Measurements from ENCODE around the gene GPD1L. TPM values are rescaled to one million over a fixed set of nuclear protein-coding genes. Genes with fewer than 3 reads are reported as not detected.
"Not testable (repeated sequence)": the region's sequence is repeated elsewhere in the genome, so short reads cannot be mapped to it uniquely, and the experiment has no call there.

Gene GPD1L
- total RNA-seq, 1 donor from 2014 or later: 36.7 TPM

GRCh38 chr3:32102289-32102688, 4.1 kb upstream of the GPD1L start:
- intact Hi-C loops (cut with DNase I): no loop called here
- ATAC-seq (no peak), DNase-seq (ENCODE audit: low spot score) (no peak)

DNA sequence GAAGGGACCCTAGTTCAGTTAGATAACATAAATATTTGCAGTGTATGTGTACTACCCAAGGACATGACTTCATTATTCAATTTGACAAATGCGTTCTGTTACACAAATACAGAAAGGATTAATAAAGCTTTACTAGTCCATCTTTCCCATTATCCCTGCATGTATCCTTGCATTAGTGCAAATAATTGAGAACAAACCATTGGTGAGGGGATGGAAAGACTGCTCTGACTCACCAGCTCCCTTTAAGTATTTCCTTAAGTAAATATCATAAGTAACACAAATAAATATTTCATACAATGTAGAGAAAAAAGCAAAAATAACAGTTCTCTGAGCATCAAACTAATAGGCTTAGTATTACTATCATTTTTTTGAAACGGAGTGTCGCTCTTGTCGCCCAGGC, 1.9 kb upstream of the GPD1L start:
- DNase-seq (ENCODE audit: low spot score): no peak
- intact Hi-C loops (cut with DNase I): no loop called here
- no peak for ATAC-seq

DNA sequence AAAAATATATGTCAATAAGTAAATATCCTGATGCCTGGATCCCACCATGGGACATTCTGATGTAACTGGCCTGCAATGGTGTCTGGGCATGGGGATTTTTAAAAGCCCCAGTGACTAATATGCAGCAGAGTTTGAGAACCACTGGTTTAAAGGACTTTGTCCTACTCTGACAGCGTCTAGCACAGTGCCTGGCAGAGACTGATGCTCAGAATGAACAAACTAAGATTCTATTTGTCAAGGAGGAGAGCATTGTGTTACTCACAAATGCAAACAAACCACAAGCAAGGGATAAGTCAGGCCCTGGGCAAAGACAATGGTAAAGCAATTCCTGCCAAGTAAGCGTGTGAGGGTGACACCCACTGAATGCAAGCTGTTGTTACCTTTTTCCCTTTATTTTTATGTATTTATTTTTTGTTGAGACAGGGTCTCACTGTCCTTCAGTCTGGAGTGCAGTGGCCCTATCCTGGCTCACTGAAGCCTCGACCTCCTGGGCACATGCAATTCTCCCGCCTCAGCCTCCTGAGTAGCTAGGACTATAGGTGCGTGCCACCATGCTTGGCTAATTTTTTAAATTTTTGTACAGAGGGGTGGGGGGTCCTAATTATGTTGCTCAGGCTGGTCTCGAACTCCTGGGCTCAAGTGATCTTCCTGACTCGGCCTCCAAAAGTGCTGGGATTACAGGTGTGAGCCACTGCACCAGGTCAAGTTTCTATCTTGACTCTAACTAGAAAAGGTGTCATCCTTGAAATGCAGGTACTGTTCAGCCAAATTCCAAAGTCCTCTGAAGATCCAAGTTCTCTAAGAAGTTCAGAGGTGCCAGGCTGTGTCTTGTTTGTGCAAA, 909 bp upstream of the GPD1L start:
- intact Hi-C loops (cut with DNase I): no loop called here
- DNase-seq (ENCODE audit: low spot score) (no peak), ATAC-seq (no peak)

- DNase-seq (ENCODE audit: low spot score): no peak
- intact Hi-C loops (cut with DNase I): no loop called here
- no peak for ATAC-seq
Measured at GRCh38 chr3:32106929-32107362, 526 bp downstream of the GPD1L start.

DNA sequence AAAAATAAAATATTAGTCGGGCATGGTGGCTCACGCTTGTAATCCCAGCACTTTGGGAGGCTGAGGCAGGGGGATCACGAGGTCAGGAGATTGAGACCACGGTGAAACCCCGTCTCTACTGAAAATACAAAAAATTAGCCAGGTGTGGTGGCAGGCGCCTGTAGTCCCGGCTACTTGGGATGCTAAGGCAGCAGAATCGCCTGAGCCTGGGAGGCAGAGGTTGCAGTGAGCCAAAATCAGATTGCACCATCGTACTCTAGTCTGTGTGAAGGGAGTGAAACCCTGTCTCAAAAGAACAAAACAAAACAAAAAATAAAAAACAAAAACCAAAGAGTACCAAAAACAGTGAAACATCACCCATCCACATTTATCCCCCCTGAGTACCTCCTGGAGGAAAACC, 1.8 kb downstream of the GPD1L start:
- intact Hi-C loops (cut with DNase I): not testable (repeated sequence)
- ATAC-seq: peak; percentile 32

GRCh38 chr3:32109256-32109655, 2.8 kb downstream of the GPD1L start:
- intact Hi-C loops (cut with DNase I): no loop called here
- DNase-seq (ENCODE audit: low spot score): peak; percentile 87
- peak; percentile 76 for ATAC-seq

More for the DNA sequence above, 1.8 kb downstream of the GPD1L start:
- not testable (repeated sequence) for DNase-seq (ENCODE audit: low spot score)

GRCh38 chr3:32110233-32110760, 3.9 kb downstream of the GPD1L start:
- intact Hi-C loops (cut with DNase I): no loop called here
- DNase-seq (ENCODE audit: low spot score) (no peak), ATAC-seq (no peak)

GRCh38 chr3:32111560-32111959, 5.1 kb downstream of the GPD1L start:
- intact Hi-C loops (cut with DNase I): no loop called here
- no peak for ATAC-seq

DNA sequence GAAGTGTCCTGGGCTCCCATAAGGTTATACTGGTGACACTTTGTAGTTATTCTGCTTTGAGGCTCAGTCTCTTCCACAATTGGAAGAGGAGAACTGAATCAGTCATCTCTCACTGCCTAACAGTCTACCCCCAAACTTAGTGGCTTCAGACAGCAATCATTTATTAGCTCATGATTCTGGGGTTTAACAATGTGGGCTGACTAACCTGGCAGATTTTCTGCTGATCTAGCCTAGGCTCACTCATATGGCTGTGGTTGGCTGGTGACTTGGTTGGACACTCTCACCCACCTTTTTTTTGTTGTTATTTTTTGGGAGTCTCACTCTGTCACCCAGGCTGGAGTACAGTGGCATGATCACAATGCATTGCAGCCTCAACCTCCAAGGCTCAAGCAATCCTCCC, 7.1 kb downstream of the GPD1L start:
- ATAC-seq: no peak
- DNase-seq (ENCODE audit: low spot score): no peak
- intact Hi-C loops (cut with DNase I): no loop called here

More at GRCh38 chr3:32111560-32111959, 5.1 kb downstream of the GPD1L start:
- DNase-seq (ENCODE audit: low spot score): no peak

DNA sequence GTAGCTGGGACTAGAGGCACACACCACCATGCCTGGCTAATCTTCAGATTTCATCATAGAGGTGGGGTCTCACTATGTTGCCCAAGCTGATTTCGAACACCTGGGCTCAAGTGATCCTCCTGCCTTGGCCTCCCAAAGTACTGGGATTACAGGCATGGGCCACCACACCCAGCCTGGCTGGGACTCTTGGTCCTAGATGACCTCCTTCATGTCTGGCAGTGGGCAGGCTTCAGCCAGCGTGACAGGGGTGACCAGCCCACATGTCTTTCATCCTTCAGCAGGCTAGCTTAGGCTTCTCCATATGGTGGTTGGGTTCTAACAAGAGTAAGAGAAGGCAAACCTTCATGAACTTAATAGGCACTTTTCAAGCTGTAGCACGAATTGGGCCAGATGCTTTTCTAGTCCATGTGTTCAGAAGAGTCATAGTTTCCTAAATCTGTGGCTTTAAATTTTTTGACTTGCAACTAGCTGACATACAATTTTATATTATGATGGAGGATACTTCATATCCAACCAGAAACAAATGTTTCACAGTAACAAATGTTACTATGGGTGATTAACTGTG, 7.6 kb downstream of the GPD1L start:
- intact Hi-C loops (cut with DNase I): no loop called here
- DNase-seq (ENCODE audit: low spot score) (no peak), ATAC-seq (no peak)

GRCh38 chr3:32114546-32115386, 8.3 kb downstream of the GPD1L start:
- ATAC-seq; DNase-seq (ENCODE audit: low spot score); intact Hi-C loops (cut with DNase I): not testable (repeated sequence)

- DNase-seq (ENCODE audit: low spot score): no peak
- no peak for ATAC-seq
- intact Hi-C loops (cut with DNase I): no loop called here
Measured at GRCh38 chr3:32117320-32117719, 10.9 kb downstream of the GPD1L start.

DNA sequence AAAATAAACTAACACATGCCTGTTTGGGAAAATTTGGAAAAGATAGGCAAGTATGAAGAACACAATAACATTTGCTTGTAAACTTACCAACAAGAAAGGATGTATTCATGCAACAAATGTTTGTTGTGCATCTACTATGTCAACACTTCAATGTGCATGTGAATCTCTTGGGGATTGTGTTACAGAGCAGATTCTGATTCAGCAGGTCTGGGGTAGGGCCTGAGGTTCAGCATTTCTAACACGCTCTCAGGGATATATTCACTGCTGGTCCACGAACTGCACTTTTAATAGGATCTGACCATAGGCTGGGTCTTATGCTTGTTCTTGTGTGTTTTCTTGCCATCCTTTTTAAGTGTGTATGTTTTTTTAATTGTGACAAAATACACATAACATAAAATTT, 11.8 kb downstream of the GPD1L start:
- DNase-seq (ENCODE audit: low spot score): no peak
- no peak for ATAC-seq
- intact Hi-C loops (cut with DNase I): no loop called here

DNA sequence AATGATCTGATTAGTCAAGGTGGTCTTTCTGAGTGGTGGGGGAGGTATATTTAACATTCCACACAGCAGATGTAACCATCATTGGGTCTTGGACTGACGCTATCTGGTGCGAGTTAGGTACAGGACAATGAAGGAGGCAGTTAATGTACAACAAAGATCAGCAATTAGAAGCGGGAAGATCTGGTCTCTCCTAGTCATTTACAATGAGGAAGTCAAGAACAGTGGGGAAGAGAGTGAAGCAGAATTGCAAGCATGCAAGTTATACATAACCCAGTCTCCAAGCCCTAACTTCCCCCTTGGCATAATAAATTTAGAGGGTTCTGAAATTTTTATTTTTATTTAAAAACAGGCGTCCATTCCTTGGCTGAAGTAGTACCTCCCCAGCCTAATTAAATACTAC, 14.1 kb downstream of the GPD1L start:
- intact Hi-C loops (cut with DNase I): no loop called here
- no peak for DNase-seq (ENCODE audit: low spot score)
- ATAC-seq: peak; percentile 51

GRCh38 chr3:32121137-32121536, 14.7 kb downstream of the GPD1L start:
- intact Hi-C loops (cut with DNase I): no loop called here
- no peak for ATAC-seq
- no peak for DNase-seq (ENCODE audit: low spot score)

- ATAC-seq: no peak
- DNase-seq (ENCODE audit: low spot score): no peak
- intact Hi-C loops (cut with DNase I): no loop called here
Measured at GRCh38 chr3:32123620-32124019, 17.2 kb downstream of the GPD1L start.

DNA sequence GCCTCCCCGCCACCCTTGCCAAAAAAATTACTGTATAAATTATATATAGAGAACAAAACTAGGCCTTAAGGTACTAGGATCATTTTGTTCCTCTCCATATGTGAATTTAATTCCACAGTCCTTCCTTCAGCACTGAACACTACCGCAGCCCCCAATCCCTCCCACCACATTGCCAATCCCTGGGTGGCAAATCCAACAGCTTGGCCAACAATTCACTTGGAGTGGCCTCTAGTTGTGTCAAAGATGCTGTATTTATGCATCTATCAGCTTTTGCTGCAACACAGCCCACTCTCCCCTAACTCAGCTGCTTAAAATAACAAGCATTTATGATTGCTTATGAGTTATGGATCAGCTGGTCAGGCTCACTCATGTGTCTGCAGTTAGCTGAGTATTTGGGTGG, 18.6 kb downstream of the GPD1L start:
- ATAC-seq: no peak
- intact Hi-C loops (cut with DNase I): no loop called here
- DNase-seq (ENCODE audit: low spot score): no peak

- no peak for DNase-seq (ENCODE audit: low spot score)
- intact Hi-C loops (cut with DNase I): no loop called here
- ATAC-seq: no peak
Measured at GRCh38 chr3:32126305-32127015, 20.0 kb downstream of the GPD1L start.
